Measurements from ENCODE around the gene SHISA8.

DNA sequence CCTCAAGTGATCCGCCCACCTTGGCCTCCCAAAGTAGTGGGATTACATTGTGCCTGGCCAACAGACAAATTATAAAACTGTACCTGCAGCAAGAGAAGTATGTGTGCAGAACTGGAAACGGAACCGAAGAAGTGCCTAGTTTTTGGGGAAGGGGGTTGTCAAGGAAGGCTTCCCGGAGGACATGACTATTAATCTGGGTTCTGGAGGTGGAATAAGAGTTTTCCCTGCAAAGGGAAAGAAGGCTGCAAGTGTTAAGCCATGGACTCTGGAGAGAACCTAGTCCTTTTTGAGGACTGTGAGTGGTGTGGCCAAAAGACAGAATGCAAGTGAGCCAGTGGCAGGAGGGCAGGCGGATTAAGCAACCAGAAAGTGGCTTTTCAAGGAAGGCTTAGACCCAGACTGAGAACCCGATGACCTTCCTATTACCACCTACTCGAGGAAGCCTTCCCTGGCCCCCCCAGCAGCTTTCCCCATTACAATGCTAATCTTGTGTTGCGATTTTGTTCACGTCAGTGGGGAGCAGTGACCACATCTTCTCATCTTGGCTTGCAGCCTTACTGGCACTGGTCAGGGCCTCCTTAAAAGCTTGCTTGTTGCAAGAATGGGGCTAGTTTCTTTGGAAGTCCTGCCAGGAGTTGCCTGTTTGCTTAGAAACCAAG is 48.7 kb upstream of the SHISA8 start:
- TF ChIP-seq YY1 (IDR thresholded peaks at IDR 0.05; ENCODE audit: insufficient read depth, insufficient read length) (no peak), SUZ12 (IDR thresholded peaks at IDR 0.05; ENCODE audit: extremely low read depth, insufficient read depth, insufficient read length) (no peak)
